Cardiac muscle cell (in vitro differentiated cells and primary cell): ENCODE results near the gene CTTNBP2NL. TPM values are rescaled to one million over a fixed set of nuclear protein-coding genes. Genes with fewer than 3 reads are reported as not detected.
A peak's percentile ranks its signal among the peaks of the same experiment; 100 is the strongest.

Source experiments
- DNase-seq, 2 donors: peaks; one replicate each; pipeline versions ENCODE4 v3.0.0 to v3.0.0-alpha.2; 2010 to 2017; ENCODE audit warnings: low read depth in 1 of 2, low spot score in 1 of 2
- H3K27ac ChIP-seq: fragments of 200-600 bp; sonication (generic); 2 replicates; pipeline ENCODE4 v1.5.1; 2016
- H3K27me3 ChIP-seq: fragments of 200-600 bp; sonication (generic); 2 replicates; pipeline ENCODE4 v1.6.0; 2016; ENCODE audit warnings: control low read depth
- H3K36me3 ChIP-seq: fragments of 200-600 bp; sonication (generic); 2 replicates; pipeline ENCODE4 v1.5.1; 2016; ENCODE audit warnings: control low read depth
- H3K4me1 ChIP-seq: fragments of 200-600 bp; sonication (generic); 2 replicates; pipeline ENCODE4 v1.8.1; 2017; ENCODE audit warnings: low read depth, mild to moderate bottlenecking, mixed run types
- H3K4me3 ChIP-seq: fragments of 200-600 bp; sonication (generic); 2 replicates; pipeline ENCODE4 v1.5.1; 2016; ENCODE audit warnings: mild to moderate bottlenecking
- H3K9me3 ChIP-seq: fragments of 200-600 bp; sonication (generic); 2 replicates; pipeline ENCODE4 v1.5.1; 2017; ENCODE audit warnings: low read depth, mild to moderate bottlenecking, control low read depth
- polyA plus RNA-seq: library from polyadenylated mRNA; unstranded; fragments of >200 nt; fragmentation: Nextera tagmentation; extraction: Ambion mirVana; gene quantifications from 2 replicates; pipeline ENCODE4 v1.2.1, GENCODE V29; 2016
- total RNA-seq: library from RNA; depleted of rRNA; stranded (reverse); fragments of >200 nt; gene quantifications from 2 replicates; pipeline ENCODE4 v1.2.3, GENCODE V29; 2016
- TF ChIP-seq, protein P1 (sequence below): IDR thresholded peaks from 2 replicates; pipeline ENCODE4 v1.5.1; 2012; ENCODE audit warnings: low read depth, mild to moderate bottlenecking, low read length

CTTNBP2NL gene
- total and polyA plus RNA-seq, 2 experiments from 2014 or later = 9.2 to 13.1 TPM

DNA sequence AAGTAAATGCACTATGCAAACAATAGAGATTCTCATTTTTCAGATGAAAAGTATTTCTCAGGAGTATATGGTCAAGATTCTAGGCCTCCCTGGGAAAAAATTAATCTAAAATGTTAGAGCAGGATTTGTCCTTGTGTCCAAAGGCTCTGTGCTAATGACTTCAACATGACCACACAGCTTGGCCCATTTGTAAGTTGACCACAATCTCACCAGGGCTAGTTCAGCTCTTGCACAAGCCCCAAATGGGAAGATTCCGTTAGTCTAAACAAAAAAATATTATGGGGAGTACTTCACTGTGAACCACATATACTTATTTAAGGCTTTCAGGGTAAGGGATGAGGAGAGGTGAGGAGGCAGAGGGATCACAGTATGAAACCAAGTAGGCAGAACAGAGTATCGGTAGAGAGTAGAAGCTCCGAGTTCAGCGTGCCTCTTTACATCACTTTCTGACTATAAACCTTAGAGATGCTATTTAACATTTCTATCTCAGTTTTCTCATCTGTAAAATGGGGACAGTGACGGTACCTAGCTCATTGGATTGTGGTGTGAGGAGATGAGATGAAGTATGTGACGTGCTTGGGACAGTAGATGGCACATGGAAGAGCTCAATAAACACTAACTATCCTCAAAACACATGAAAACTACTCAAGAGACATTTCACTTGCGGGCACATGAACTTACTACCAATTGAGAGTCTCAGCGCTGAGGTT, 37.8 kb upstream of the CTTNBP2NL start:
- TF ChIP-seq, protein P1, sequence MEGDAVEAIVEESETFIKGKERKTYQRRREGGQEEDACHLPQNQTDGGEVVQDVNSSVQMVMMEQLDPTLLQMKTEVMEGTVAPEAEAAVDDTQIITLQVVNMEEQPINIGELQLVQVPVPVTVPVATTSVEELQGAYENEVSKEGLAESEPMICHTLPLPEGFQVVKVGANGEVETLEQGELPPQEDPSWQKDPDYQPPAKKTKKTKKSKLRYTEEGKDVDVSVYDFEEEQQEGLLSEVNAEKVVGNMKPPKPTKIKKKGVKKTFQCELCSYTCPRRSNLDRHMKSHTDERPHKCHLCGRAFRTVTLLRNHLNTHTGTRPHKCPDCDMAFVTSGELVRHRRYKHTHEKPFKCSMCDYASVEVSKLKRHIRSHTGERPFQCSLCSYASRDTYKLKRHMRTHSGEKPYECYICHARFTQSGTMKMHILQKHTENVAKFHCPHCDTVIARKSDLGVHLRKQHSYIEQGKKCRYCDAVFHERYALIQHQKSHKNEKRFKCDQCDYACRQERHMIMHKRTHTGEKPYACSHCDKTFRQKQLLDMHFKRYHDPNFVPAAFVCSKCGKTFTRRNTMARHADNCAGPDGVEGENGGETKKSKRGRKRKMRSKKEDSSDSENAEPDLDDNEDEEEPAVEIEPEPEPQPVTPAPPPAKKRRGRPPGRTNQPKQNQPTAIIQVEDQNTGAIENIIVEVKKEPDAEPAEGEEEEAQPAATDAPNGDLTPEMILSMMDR = no peak
- H3K4me3 ChIP-seq = no peak overlapping the region
- H3K27ac ChIP-seq = no peak overlapping the region
- no peaks in the 10 kb centered on the region for H3K9me3 ChIP-seq
- H3K36me3 ChIP-seq = no peaks in the 10 kb centered on the region
- H3K4me1 ChIP-seq = no peaks in the 10 kb centered on the region
- H3K27me3 ChIP-seq = peaks cover 2% of the 10 kb centered on the region
- peak in 1 of 2 donors; percentile 65 for DNase-seq

DNA sequence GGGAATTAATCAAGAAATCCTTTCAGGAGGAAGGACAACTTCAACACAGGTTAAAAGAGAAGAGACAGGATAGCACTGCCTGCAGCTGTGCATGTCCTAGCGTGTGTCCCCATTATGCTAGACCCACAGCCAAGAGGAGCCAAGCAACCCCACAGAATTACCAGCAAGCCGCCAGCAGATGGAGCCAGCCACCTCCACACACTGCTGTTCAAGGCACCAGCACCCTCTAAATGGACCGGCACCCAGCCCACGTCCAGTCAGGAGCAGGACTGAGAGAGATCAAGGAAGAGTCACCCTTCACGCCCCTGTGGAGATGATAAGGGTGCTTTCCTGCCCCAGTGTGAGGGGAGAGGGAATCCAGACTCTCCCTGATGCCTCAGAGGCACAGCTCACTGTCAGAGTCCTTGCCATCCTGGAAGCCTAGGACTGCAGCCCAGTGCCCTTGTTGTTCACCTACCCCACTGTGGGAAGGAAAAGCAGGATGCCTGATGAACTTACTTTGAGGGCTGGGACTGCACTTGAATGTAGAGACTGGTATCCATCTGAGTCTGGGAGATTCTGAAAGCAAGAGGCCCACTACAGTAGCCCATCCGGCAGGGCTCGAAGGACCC, 37.1 kb upstream of the CTTNBP2NL start:
- Histone ChIP-seq H3K27ac (no peak overlapping the region), H3K27me3 (peaks cover 2% of the 10 kb centered on the region), H3K9me3 (no peaks in the 10 kb centered on the region), H3K4me3 (no peak overlapping the region), H3K4me1 (no peaks in the 10 kb centered on the region), H3K36me3 (no peaks in the 10 kb centered on the region)
- TF ChIP-seq, protein P1 = peak; percentile 93
- DNase-seq = peak; percentile 49 to 87

DNA sequence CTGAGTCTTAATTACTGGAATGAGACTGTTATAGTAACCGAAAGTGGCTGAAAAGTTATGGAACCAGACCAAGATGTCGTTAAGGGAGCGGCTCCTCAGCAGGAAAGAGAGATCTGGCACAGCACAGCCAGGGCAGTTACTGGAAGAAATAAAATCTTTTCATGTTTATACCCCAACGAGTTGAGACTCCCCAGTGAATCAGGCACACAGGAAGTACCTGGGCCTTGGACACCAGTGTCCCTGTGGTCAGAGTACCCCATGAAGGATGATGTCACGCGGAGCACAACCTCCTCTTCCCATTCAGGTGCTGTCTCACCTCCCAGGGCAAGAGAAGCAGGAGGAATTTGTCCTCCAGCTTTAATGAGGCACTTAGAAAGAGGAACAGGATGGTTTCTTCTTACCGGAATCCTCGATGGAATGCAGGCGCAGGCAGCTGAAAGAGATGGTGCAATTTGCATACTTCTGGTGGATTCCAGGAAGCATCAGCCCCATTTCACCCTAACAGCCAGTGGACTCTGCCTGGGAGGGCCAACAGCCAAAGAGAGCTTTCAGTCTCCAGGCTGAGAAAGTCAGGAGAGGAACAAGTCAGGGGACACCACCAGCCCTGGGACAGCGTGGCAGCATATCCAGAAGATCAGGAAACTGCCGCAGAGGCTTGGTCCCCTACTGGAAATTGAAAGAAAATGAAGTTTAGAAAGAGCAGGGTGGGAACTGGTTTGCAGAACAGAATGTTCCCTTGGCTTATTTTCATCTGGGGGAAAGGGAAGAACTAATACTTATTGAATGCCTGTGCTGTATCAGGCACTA, 35.9 kb upstream of the CTTNBP2NL start:
- no peaks in the 10 kb centered on the region for H3K4me1 ChIP-seq
- H3K4me3 ChIP-seq = no peak overlapping the region
- DNase-seq = peak in 1 of 2 donors; percentile 97

DNA sequence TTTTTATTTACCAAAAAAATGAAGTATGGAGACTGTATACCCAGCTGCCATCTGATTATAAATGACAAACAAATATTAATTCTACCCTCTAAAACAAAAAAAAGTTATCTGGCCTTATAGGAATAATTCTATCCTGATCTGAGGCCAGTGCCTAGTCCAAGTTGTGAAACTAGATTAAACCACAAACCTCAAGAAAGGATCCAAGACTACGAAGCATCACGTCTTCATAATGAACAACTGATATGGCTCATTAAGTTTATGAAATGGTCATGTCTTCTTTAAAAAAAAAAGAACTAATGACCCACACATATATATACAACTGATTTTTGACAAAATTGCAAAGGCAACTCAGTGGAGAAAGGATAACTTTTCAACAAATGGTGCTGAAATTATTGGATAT, 32.4 kb upstream of the CTTNBP2NL start:
- no peak overlapping the region for H3K4me3 ChIP-seq
- no peak overlapping the region for H3K27ac ChIP-seq
- peak in 1 of 2 donors; percentile 49 for DNase-seq
- H3K4me1 ChIP-seq = no peaks in the 10 kb centered on the region
- TF ChIP-seq, protein P1 = no peak
- H3K27me3 ChIP-seq = peaks cover 6% of the 10 kb centered on the region
- H3K9me3 ChIP-seq = no peaks in the 10 kb centered on the region
- no peaks in the 10 kb centered on the region for H3K36me3 ChIP-seq

More for the DNA sequence above, 35.9 kb upstream of the CTTNBP2NL start:
- H3K27ac ChIP-seq = no peak overlapping the region
- peaks cover 2% of the 10 kb centered on the region for H3K27me3 ChIP-seq
- no peaks in the 10 kb centered on the region for H3K9me3 ChIP-seq
- H3K36me3 ChIP-seq = no peaks in the 10 kb centered on the region
- TF ChIP-seq, protein P1 = no peak

DNA sequence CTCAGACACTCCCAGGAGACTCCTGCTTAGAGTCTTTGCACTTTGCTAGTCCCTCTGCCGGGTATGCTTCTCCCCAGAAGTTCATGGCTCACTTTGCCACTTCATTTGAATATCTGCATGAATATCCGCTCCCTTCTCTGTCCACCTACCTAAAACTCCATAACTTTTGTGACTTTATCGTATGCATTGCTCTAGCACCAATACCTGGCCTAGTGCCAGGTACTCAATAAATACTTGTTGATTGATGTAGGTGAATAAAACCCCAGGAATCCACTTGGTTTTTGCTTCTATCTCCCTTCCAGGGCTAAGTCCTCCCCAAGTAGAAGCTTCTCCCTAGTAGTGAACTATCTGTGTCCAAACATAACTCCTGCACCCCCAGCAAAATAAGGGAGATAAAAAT, 27.8 kb upstream of the CTTNBP2NL start:
- TF ChIP-seq, protein P1 = no peak
- peaks cover 9% of the 10 kb centered on the region for H3K27me3 ChIP-seq
- no peak overlapping the region for H3K27ac ChIP-seq
- H3K36me3 ChIP-seq = no peaks in the 10 kb centered on the region
- H3K4me3 ChIP-seq = no peak overlapping the region
- H3K4me1 ChIP-seq = no peaks in the 10 kb centered on the region
- no peak for DNase-seq
- H3K9me3 ChIP-seq = no peaks in the 10 kb centered on the region
